SW480 (cell line): ENCODE measurements around the gene MORF4L1.
A peak's percentile ranks its signal among the peaks of the same experiment; 100 is the strongest.
"Not testable (repeated sequence)": the region's sequence is repeated elsewhere in the genome, so short reads cannot be mapped to it uniquely, and the experiment has no call there.

Source experiments
- DNase-seq: peaks from one replicate; pipeline ENCODE4 v3.0.0-alpha.2; 2016; ENCODE audit warnings: low spot score

MORF4L1 gene, protein sequence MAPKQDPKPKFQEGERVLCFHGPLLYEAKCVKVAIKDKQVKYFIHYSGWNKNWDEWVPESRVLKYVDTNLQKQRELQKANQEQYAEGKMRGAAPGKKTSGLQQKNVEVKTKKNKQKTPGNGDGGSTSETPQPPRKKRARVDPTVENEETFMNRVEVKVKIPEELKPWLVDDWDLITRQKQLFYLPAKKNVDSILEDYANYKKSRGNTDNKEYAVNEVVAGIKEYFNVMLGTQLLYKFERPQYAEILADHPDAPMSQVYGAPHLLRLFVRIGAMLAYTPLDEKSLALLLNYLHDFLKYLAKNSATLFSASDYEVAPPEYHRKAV

DNA sequence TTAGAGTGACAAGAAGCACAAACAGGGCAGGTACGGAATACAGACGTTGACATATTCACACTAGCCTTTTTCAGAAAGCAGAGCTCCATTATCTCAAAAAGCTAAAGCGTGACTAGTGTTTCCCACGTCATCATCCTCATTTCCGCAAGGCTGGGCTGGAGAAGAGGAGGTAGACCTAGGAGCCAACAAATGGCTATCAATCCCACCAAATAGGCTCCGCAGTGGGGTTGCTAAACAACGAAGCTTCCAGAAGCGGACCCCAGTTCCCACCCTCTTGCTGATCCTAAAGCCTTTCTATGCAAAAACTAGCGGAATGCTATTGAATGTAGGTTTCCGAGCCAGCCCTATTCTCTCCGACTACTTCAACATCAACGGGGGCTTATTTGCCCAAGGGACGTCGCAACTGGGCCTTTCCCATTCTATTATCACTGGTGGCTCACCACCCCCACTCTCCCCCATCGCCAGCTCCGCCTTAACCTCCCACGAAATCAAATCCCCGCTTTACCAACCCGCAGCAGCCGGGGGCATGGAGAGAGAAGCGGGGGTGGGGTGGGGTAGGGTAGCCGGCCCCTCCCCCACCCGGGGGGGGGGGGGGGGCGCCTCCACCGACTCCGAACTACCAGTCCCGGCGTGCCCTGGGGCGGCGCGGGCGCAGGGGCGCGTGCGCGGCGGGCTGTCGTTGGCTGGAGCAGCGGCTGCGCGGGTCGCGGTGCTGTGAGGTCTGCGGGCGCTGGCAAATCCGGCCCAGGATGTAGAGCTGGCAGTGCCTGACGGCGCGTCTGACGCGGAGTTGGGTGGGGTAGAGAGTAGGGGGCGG lies at the start of gene MORF4L1:
Gene MORF4L1 (plus strand): TSS at position 736 of the 817 bp plus-strand sequence. CDS start 128 bp downstream, outside the sequence.
- DNase-seq, result peak; percentile 89

DNA sequence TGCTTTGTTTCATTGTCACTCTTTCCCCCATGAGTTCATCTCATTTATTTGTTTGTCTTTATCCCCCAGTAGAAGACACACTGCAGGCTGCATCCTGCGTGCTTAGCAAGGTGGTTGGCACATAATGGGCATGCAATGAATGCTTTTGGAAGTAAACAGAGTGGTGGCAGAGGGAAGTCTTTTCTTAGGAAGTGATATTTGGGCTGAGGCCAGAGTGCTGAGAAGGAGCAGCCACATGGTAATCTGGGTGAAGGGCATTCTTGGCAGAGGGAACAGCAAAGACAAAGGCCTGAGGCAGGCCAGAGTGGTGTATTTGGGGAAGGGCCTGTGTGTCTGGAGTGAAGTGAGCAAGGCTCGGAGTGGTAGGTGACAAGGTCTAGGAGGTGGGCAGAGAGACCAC lies 43.8 kb upstream of the MORF4L1 start:
- no peak for DNase-seq

DNA sequence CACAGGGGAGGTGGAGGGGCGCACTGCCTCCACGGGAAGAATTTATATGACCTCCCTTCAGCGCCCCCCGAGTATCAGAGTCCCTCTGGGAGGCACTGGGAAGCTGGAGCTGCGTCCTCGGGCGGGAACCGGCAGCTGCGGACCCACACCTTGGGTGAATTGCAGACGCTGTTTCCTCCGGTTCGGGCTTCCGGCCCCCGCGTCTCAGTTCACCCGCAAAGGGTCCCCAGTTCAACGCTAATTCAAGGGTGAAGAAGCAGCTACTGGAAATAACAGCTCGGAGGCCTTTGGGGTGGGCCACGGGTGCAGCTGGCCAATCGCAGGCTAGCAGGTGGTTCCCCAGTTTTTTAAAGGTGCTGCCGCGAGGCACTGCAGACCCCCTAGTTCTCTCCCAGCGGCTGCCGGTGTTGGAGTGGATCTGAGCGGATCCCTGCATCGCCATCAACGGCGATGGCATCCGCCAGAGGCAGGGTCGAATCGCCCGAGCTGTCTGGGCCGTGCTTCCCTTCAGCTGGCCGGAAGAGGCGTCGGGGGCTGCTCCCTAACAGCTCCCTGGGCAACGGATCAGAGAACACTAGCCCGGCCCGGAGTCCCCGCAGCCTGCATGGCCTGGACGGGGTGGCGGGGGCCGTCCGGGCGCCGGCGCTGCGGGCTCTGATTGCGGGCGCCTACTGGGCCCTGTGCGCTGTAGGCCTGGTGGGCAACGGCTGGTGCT lies 42.0 kb upstream of the MORF4L1 start:
- no peak for DNase-seq

DNA sequence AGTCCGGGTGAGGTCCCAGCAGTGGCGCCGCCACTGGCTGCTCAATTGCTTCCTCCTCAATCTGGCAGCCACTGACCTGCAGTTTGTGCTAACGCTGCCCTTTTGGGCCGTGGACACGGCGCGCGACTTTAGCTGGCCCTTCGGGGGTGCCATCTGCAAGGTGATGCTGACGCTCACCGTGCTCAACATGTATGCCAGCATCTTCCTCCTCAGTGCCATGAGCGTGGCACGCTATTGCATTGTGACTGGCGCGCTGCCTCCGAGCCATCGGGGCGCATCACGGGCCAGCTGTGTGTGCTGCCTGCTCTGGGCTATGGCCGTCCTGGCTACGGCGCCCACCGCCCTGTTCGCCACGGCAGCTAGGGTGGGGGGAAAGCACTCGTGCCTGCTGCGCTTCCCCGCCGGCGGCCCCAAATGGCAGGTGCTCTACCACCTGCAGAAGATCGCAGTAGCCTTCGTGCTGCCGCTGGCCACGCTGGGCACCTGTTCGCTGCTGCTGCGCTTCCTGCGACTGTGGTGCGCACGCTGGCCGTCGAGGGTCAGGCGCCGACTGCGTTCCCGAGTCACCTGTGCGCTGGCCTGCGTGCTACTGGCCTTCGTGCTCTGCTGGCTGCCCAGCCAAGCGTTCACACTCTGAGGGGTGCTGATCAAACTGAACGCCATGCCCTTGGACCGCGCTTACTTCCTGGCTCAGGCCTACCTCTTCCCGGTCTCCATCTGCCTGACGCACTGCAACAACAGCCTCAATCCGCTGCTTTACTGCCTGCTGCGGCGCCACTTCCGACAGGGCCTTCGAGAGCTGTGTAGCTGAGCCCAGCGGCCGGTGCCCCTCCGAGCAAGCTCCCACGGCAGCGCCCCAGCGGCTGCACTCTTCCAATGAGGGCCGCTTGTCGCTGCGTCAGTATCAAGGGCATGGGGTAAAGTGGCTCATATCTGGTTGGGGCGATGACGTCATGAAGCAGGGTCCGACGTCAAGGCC lies 41.2 kb upstream of the MORF4L1 start:
- no peak for DNase-seq

DNA sequence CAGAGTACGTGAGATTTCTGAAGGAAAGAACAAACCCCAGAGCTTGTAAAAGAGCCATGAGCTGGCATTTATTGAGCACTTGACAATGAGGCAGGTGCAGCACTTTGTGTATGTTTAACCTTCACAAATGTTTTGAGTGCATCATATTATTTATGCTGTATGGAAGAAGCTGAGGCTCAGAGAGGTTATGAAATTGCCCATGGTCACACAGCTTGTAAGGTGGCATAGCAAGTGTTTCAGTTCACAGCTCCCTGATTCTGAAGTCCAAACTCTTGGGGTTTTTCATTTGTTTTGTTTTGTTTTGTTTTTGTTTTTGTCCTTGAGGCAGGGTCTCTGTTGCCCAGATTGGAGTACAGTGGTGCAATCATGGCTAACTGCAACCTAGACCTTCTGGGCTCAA lies 36.4 kb upstream of the MORF4L1 start:
- DNase-seq, result no peak

DNA sequence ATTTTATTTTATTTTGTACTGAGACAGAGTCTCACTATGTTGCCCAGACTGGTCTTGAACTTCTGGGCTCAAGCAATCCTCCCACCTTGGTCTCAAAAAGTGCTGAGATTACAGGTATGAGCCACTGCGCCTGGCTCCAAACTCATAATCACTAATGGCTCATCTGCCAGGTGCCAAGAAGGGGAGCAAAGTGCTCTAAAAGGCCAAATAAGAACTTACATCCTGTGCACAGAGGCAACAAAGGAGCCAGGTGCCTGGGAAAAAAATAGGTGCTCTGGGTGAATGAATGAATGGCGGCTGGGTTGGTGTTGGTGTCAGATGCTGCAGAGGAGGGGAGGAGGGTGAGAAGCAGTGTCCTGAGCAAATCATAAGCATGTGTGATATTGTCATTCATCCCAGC lies 35.6 kb upstream of the MORF4L1 start:
- DNase-seq, result no peak

DNA sequence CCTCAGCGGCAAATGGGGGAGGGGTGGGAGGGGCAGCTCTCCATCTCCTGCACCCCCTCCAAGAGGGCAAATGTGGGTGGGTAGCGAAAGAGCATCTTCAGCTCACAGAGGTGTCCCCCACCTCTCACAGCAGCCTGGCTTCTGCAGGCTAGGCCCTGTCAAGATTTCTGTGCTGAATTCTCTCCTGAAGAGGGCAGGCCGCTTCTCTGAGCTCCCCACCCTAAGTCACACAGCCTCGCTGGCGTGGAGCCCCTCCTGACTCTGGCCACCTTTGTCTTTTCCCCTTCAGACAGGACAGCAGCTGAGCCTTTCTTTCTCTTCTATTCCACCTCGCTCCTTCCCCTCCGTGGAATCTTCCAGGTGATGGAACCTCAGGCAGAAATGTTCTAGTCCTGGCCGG lies 35.1 kb upstream of the MORF4L1 start:
- no peak for DNase-seq

DNA sequence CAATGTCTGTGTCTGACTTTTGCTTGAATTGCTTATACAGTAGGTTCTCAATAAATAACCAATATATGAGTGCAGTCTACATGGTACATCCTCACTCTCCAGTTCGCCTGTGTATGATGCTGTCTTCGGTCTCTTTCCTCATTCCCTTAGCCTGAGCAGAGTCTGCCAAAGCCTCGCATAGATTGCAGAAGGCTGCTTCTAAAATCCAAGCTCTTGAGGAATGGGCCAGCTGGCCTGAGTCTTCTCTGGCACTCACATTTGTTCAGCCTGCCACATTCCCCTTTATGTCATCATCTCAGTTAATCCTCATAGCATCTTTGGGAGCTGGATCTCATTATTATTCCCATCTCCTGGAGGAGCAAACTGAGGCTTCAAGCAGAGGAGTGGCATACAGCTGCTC lies 34.2 kb upstream of the MORF4L1 start:
- DNase-seq, result no peak

DNA sequence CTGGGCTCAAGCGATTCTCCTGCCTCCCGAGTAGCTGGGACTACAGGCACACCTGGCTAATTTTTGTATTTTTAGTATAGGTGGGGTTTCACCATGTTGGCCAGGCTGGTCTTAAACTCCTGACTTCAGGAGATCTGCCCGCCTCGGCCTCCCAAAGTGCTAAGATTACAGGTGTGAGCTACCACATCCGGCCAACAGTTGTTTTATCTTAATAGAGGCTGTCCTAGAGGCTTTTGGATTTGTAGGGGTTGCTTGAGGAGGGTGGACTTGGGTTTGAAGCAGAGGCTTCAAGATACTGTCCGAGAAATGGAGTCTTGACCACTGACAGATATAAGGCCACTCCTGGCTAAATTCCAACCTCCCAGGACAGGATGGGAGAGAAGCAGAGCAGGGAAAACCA lies 33.5 kb upstream of the MORF4L1 start:
- not testable (repeated sequence) for DNase-seq

DNA sequence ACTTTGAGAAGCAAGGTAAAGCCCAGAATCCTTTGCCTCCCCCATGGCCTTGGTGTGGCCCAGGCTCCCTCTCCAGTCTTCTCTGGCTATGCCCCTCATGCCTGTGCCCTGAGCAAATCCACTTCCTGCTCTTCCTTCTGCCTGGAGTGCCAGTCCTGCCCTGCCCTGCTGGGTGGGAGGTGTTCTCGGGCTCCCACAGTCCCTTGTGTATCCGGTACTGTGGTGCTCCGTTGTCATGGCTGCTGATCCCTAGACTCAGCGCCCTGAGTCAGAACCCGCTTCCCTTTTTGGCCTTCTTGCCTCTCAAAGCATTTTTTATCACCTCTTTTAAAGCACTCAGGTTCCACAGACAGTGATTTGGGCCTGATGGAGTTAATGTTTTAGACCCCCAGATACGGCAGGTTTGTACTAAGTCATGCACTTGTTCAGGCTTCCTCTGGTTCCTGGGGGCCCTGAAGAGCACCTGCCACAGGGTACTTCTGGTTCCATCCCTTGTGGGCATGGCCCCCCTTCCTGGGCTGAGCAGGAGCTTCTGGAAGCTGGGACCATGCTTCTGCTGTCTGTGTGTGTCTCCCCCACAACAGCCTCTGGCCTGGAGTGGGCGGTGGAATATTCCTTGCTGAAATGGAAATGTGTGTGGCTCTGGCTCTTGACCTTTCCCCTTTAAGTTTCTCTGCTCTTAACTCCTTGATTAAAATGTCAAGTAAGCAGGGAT lies 31.9 kb upstream of the MORF4L1 start:
- peak; percentile 7 for DNase-seq

DNA sequence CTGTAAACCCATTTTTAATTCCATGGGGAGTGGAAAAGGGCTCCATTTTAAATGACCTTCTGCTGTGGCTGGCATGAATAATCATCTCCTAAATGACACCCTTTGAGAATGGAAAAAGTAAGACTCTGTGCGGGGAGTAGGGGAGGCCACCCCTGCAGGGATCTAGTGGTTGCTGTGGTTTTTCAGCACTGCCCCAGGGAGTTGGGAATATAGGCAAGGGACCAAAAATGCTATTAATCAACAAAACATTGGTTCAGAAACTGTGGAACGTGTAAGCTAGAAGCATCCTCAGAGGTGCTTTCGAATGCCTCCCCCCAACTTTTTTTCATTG lies 31.3 kb upstream of the MORF4L1 start:
- DNase-seq, result no peak

DNA sequence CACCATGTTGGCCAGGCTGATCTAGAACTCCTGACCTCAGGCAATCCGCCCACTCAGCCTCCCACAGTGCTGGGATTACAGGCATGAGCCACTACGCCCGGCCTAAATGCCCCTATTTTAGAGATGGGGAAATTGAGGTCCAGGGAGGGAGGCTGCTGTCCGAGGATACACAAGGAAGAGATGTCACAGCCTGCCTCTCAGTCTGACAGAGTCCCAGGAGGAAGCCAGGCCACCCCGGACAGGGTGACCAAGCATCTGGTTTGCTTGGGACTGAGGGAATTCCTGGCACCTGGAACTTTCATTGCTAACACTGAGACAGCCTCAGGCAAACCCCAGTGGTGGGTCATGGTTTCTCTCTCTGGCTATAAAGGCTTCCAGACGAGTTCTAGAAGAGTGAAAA lies 30.8 kb upstream of the MORF4L1 start:
- DNase-seq, result no peak

DNA sequence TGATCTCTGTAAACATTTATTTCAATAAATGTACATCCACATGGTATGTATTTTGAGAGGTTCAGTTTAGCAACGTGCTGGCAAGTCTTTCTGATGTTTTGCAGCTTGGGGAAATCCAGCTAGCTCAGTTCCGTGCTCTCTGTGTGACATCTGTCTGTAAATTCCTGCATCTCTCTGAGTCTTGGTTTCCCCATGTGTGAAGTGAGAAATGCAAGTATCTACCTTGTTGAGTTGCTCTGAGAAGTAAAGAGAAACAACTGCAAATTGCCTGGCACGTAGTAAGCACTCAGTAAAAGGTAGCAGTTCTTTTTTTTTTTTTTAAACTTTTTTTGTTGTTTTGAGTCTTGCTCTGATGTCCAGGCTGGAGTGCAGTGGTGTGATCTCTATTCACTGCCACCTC lies 30.2 kb upstream of the MORF4L1 start:
- DNase-seq, result no peak

DNA sequence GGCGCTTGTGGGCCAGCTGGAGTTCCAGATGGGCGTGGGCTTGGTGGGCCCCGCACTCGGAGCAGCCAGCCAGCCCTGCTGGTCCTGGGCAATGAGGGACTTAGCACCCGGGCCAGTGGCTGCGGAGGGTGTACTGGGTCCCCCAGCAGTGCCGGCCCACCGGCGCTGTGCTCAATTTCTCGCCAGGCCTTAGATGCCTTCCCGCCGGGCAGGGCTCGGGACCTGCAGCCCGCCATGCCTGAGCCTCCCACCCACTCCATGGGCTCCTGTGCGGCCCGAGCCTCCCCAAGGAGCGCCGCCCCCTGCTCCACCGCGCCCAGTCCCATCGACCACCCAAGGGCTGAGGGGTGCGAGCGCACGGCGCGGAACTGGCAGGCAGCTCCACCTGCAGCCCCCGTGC lies 25.8 kb upstream of the MORF4L1 start:
- not testable (repeated sequence) for DNase-seq

DNA sequence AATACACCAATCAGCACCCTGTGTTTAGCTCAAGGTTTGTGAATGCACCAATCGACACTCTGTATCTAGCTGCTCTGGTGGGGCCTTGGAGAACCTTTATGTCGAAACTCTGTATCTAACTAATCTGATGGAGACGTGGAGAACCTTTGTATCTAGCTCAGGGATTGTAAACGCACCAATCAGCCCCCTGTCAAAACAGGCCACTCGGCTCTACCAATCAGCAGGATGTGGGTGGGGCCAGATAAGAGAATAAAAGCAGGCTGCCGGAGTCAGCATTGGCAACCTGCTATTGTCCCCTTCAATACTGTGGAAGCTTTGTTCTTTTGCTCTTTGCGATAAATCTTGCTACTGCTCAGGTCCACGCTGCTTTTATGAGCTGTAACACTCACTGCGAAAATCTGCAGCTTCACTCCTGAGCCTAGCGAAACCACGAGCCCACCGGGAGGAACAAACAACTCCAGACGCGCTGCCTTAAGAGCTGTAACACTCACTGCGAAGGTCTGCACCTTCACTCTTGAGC lies 25.2 kb upstream of the MORF4L1 start:
- not testable (repeated sequence) for DNase-seq

DNA sequence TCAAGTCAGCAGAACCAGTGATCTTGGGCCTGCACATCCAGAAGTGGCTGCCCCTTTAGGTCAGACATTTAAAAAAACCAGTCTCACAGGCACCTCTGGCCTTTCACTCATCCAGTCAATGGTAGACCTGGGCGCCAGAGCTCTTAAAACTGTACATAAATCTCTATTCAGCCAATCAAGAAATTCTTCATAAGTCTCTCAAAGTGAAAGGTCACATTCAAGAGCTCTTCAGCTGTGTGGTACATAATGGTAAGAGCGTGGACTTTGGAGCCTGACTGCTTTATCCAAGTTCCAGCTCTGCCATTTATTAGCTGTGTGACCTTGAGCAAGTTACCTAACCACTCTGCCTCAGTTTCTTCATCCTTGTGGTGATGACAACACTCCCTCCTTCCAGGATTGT lies 22.3 kb upstream of the MORF4L1 start:
- DNase-seq, result no peak

DNA sequence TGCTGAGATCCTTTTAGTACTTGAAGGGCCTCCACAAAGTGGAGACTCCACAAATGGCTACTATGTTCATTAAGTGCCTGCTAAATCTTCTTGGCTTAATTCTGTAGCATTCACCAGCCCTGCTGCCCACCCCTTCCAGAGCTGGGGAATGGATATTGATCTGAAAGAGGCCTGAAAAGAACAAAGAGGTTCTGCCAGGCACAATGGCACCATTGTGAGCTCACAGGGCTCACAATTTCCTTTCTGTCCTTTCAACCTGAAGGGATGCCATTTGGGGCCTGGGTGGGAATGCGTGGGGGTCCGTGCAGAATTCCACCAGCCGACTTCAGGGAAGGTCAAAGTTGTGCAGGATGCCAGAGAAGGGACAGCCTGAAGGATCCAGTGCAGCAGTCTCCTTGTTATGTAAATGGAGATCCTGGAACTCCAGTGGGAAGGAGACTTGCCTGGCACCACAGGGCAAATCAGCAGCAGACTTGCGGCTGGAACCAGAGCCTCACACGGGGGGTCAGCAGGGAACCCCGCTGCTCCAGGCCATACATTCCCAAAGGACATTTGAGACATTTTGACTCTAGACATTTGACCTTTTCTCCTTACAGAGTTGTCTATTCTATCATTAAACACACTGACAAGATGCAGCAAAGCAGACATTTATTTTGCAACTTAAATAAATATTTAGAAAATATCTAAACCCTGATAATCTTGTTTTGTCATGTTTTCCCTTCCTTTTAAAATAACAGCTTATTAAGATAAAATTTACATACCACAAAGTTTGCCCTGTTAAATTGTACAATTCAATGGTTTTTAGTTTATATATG lies 21.5 kb upstream of the MORF4L1 start:
- no peak for DNase-seq

DNA sequence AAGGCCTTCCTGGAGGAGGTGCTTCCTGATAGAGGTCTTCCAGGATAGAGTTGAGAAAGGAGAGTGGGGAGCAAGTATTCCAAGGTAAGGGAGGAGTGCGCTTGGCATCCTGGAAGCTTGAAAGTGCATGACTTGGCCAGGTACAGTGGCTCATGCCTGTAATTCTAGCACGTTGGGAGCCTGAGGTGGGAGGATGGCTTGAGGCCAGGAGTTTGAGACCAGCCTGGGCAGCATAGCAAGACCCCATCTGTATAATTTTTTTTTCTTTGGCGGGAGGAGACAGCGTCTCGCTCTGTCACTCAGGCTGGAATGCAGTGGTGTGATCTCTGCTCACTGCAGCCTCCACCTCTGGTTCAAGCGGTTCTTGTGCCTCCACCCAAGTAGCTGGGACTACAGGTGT lies 19.2 kb upstream of the MORF4L1 start:
- DNase-seq, result no peak

DNA sequence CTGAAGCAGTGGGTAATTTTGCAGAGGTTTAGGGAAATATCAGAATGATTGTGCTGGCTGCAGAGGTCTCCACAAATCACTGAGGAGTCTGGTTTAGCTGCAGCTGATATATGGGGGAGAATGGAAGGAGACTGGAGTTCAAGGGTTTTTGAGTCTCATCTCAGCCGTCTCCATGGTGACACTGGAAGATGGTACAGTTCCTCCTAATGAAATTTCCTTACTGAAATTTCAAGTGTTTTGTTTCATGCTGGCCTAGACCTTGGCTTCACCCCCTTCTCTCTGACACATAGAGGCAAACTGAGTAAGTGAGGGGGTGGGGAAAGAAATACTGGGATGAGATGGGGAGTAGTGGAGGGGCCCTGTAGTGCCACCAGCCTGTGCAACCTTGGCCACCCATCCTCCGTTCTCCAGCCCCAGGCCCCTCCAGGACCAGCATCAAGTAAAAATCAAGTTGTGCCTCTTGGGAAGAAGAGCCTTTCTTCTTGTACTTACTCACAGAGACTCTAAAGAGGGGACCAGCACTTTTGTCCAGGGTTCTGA lies 17.8 kb upstream of the MORF4L1 start:
- DNase-seq, result no peak

DNA sequence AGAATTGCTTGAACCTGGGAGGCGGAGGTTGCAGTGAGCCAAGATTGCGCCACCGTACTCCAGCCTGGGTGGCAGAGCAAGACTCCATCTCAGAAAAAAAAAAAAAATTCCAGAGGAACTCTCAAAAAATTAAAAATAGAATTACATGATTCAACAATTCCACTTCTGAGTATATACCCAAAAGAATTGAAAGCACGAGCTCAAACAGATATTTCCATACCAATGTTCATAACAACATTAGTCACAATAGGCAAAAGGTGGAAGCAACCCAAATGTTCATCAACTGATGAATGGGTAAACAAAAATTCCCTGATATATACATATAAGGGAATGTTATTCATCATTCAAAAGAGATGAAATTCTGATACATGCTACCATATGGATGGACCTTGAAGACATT lies 16.9 kb upstream of the MORF4L1 start:
- no peak for DNase-seq
